ENCODE measurements around the gene STIM1.
A peak's percentile ranks its signal among the peaks of the same experiment; 100 is the strongest.

The STIM1 gene

DNA sequence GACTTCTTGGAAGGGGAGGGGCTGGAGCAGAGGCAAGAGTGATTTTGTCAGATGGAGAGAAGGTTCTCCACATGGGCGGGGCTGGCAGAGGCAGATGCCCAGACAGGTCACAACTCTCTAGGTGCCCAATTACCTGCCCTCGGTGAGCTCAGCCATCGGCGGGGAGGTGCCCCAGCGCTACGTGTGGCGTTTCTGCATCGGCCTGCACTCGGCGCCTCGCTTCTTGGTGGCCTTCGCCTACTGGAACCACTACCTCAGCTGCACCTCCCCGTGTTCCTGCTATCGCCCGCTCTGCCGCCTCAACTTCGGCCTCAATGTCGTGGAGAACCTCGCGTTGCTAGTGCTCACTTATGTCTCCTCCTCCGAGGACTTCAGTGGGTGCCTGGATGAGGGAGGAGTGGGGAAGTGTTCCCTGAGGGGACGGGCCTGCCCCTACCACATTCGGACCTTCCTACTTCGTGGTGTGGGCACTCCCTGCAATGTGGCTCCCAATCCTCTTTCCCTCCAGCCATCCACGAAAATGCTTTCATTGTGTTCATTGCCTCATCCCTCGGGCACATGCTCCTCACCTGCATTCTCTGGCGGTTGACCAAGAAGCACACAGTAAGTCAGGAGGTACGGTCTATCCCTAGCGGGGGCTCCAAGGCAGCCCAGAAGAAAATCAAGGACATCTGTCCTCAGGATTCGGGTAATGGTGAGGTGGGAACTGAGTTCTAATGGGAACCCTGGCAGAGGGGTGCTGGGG, 31.5 kb upstream of the STIM1 start:
- no peak overlapping the region for H3K4me3 ChIP-seq (ENCODE audit: low read depth, low read length)
- TF ChIP-seq, protein P1, sequence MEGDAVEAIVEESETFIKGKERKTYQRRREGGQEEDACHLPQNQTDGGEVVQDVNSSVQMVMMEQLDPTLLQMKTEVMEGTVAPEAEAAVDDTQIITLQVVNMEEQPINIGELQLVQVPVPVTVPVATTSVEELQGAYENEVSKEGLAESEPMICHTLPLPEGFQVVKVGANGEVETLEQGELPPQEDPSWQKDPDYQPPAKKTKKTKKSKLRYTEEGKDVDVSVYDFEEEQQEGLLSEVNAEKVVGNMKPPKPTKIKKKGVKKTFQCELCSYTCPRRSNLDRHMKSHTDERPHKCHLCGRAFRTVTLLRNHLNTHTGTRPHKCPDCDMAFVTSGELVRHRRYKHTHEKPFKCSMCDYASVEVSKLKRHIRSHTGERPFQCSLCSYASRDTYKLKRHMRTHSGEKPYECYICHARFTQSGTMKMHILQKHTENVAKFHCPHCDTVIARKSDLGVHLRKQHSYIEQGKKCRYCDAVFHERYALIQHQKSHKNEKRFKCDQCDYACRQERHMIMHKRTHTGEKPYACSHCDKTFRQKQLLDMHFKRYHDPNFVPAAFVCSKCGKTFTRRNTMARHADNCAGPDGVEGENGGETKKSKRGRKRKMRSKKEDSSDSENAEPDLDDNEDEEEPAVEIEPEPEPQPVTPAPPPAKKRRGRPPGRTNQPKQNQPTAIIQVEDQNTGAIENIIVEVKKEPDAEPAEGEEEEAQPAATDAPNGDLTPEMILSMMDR (IDR thresholded peaks at IDR 0.05; ENCODE audit: insufficient read depth, low read depth, low read length, missing control alignments): no peak
- DNase-seq (ENCODE audit: low read depth): no peak

DNA sequence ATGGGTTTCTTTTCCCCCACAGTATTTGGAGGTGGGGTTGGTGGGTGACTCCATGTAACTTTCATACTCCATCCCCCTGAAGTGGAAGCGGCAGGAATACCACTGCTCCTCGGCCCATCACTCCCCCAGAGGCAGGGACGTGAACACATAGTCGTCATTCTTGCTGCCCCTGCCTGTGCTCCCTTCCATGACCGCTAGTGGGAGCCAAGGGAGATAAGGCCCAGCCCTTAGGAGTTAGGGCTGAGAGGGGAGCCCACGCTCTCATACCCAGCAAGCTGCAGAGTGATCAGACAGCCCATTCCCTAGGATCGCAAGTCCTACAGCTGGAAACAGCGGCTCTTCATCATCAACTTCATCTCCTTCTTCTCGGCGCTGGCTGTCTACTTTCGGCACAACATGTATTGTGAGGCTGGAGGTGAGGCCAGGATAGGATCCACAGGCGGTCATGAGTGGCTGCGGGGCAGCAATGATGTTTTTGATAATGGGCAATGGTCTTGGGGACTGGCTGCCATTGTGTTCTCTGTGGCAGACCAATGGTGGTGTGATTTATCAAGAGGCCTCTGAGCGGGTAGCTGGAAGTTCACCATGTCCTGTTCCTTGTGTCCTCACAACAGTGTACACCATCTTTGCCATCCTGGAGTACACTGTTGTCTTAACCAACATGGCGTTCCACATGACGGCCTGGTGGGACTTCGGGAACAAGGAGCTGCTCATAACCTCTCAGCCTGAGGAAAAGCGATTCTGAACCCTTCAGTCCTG, 30.6 kb upstream of the STIM1 start:
- peak; percentile 85 for DNase-seq (ENCODE audit: low read depth)
- TF ChIP-seq, protein P1 (IDR thresholded peaks at IDR 0.05; ENCODE audit: insufficient read depth, low read depth, low read length, missing control alignments): peak; percentile 95
- no peak overlapping the region for H3K4me3 ChIP-seq (ENCODE audit: low read depth, low read length)

DNA sequence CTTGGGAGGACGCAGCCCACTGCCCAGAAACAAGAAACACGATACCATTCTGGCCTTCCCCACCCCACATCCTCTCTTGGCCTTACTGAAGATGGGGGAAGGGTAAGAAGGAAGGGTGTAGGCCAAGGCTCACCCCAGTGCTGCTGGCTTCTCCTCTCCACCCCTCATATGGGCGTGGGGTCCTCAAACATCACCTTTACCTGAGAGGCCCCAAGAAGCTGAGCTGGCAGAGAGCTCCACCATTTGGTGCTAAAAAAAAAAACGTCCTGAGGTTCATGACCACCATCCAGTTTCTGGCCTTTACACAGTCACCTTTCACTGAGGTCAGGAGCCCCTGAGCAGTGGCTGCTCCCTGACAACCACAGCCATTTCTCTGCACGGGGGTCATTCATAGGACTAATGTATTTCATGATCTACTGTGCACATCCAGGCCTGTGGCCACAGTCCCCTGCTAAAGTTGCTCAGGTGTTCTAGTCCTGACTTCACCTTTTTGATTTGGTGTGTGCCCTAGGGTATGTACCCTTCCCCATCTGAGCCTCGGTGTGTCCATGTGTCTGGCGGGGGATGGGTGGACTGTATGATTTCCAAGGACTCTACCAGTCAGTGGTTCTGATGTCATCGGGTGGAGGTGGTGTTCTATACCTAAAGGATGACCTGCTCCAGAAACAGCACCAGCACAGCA, 29.9 kb upstream of the STIM1 start:
- TF ChIP-seq, protein P1 (IDR thresholded peaks at IDR 0.05; ENCODE audit: insufficient read depth, low read depth, low read length, missing control alignments): no peak
- DNase-seq (ENCODE audit: low read depth): no peak
- H3K4me3 ChIP-seq (ENCODE audit: low read depth, low read length): no peak overlapping the region

DNA sequence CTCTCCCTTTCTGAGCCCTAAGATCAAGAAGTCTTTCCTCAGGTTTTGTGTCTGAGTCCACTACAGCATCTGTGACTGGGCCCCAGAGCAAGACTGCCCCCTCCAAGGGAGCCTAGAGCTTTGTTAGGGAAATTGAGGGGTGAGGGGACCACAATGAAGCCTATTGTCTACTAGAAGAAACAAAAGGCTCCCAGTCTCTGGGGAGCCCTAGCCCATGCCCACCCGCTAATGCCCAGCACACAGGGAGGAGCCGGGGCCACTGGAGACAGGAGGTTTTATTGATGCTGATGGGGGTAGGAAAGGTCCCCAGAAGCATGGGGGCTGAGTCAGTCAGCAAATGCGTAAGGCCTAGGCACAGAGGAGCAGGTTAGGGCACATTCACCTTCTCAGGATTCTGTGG, 28.7 kb upstream of the STIM1 start:
- no peak for DNase-seq (ENCODE audit: low read depth)
- TF ChIP-seq, protein P1 (IDR thresholded peaks at IDR 0.05; ENCODE audit: insufficient read depth, low read depth, low read length, missing control alignments): no peak
- H3K4me3 ChIP-seq (ENCODE audit: low read depth, low read length): no peak overlapping the region

DNA sequence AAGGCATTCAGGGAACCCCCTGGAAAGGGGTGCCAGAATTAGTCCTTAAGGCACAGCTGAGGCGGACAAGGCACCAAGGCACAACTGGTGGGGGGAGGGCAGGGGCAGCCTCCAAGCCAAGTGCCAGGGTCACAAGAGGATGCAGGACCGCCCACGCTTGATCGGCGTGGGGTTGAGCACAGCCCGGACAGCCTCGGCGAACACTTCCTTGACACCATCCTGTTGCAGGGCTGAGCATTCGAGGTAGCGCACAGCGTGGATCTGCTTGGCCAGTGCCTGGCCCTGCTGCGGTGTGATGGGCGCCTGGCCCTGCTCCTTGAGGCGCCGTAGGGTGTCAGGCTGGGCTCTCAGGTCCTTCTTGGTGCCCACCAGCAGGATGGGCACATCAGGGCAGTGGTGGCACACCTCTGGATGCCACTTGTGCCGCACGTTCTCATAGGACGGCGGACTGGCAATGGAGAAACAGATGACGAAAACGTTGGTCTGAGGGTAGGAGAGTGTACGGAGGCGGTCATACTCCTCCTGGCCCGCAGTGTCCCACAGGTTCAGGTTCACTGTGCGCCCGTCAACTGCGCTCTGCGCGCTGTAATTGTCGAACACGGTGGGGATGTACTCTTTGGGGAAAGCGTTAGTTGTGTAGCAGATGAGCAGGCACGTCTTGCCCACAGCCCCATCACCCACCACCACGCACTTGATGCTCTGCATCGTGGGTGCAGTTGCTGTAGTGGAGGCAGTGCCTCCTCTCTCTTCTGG, 27.9 kb upstream of the STIM1 start:
- TF ChIP-seq, protein P1 (IDR thresholded peaks at IDR 0.05; ENCODE audit: insufficient read depth, low read depth, low read length, missing control alignments): no peak
- DNase-seq (ENCODE audit: low read depth): no peak
- no peak overlapping the region for H3K4me3 ChIP-seq (ENCODE audit: low read depth, low read length)

DNA sequence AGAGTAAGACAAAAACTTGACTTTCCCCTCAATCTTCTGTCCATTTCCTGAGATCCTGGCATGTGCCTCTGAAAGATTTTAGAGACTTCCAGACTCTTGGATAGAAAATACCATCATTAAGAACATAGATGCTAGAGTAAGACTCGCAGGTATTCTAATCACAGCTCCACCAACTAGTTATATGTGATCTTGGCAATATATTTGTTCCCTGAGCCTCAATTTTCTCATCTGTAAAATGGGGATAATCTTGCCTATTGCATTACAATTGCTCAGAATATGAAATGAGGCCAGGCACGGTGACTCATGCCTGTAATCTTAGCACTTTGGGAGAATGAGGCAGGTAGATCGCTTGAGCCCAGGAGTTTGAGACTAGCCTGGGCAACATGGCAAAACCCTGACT, 25.4 kb upstream of the STIM1 start:
- H3K4me3 ChIP-seq (ENCODE audit: low read depth, low read length): no peak overlapping the region
- TF ChIP-seq, protein P1 (IDR thresholded peaks at IDR 0.05; ENCODE audit: insufficient read depth, low read depth, low read length, missing control alignments): no peak
- DNase-seq (ENCODE audit: low read depth): no peak

All from GM12865 (cell line).